Upper lobe of left lung (tissue), 4 donors: ENCODE data around the gene AMDHD2.

Source experiments
- EP300 ChIP-seq, 4 donors: sonication (generic); formaldehyde crosslinking; IDR thresholded peaks; one replicate each; pipeline ENCODE4 v1.5.1; 2017; ENCODE audit warnings: antibody characterized with exemption in 4 of 4, control low read depth in 2 of 4
- POLR2A ChIP-seq, 4 donors: fragments of 450-650 bp; IDR thresholded peaks; one replicate each; pipeline ENCODE4 v1.5.1; 2016 to 2017; ENCODE audit warnings: antibody characterized with exemption in 4 of 4, mild to moderate bottlenecking in 2 of 4
- POLR2AphosphoS5 ChIP-seq, 2 donors: sonication (generic); formaldehyde crosslinking; IDR thresholded peaks; one replicate each; pipeline ENCODE4 v1.5.1; 2017; ENCODE audit warnings: antibody characterized with exemption in 2 of 2
- TF ChIP-seq, protein P1 (sequence below), 6 experiments: fragments of 450-650 bp in 4 of 6; fragments of 200-600 bp in 2 of 6; sonication (generic) in 2 of 6; IDR thresholded peaks; one replicate each; pipeline ENCODE4 v1.5.1; 2016 to 2019; ENCODE audit warnings: antibody characterized with exemption in 6 of 6

GRCh38 chr16:2482249-2482648 is 37.9 kb upstream of the AMDHD2 start:
- no peak for TF ChIP-seq POLR2A (IDR thresholded peaks at IDR 0.05)
- no peak for TF ChIP-seq POLR2AphosphoS5 (IDR thresholded peaks at IDR 0.05)
- TF ChIP-seq, protein P1, sequence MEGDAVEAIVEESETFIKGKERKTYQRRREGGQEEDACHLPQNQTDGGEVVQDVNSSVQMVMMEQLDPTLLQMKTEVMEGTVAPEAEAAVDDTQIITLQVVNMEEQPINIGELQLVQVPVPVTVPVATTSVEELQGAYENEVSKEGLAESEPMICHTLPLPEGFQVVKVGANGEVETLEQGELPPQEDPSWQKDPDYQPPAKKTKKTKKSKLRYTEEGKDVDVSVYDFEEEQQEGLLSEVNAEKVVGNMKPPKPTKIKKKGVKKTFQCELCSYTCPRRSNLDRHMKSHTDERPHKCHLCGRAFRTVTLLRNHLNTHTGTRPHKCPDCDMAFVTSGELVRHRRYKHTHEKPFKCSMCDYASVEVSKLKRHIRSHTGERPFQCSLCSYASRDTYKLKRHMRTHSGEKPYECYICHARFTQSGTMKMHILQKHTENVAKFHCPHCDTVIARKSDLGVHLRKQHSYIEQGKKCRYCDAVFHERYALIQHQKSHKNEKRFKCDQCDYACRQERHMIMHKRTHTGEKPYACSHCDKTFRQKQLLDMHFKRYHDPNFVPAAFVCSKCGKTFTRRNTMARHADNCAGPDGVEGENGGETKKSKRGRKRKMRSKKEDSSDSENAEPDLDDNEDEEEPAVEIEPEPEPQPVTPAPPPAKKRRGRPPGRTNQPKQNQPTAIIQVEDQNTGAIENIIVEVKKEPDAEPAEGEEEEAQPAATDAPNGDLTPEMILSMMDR (IDR thresholded peaks at IDR 0.05): no peak
- TF ChIP-seq EP300 (IDR thresholded peaks at IDR 0.05): no peak
